ENCODE data around the gene AGBL4. TPM values are rescaled to one million over a fixed set of nuclear protein-coding genes. Genes with fewer than 3 reads are reported as not detected.

The AGBL4 gene
- total and polyA plus RNA-seq, 10 donors, result 0.05 to 1.8 (median 0.32) TPM; not detected in 1

DNA sequence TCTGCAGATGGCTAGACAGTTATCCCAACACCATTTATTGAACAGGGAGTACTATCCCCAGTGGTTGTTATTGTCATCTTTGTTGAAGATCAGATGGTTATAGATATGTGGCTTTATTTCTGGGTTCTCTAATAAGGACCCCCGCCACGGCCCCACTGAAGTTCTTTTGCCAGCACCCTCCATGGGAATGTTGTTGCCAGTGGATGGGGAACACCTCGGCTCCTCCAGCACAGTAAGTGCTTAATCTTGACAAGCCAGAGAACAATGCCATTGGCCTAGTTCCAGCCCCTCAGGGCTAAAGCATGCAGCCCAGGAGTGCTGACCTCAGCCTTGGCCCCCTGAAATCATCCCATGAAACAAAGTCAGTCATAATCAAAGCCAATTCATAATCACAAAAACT lies 337.6 kb downstream of the AGBL4 start:
- peaks cover 0 to 36% (median 26%) of the 10 kb centered on the region in 8 donors for H3K9me3 ChIP-seq
- 40 to 71% (median 69%) methylated on average over 3 of the region's 3 CpGs for WGBS, 5 donors
- no peak overlapping the region for H3K4me3 ChIP-seq
- H3K4me1 ChIP-seq, result no peaks in the 10 kb centered on the region
- TF ChIP-seq, protein P1, sequence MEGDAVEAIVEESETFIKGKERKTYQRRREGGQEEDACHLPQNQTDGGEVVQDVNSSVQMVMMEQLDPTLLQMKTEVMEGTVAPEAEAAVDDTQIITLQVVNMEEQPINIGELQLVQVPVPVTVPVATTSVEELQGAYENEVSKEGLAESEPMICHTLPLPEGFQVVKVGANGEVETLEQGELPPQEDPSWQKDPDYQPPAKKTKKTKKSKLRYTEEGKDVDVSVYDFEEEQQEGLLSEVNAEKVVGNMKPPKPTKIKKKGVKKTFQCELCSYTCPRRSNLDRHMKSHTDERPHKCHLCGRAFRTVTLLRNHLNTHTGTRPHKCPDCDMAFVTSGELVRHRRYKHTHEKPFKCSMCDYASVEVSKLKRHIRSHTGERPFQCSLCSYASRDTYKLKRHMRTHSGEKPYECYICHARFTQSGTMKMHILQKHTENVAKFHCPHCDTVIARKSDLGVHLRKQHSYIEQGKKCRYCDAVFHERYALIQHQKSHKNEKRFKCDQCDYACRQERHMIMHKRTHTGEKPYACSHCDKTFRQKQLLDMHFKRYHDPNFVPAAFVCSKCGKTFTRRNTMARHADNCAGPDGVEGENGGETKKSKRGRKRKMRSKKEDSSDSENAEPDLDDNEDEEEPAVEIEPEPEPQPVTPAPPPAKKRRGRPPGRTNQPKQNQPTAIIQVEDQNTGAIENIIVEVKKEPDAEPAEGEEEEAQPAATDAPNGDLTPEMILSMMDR (IDR thresholded peaks at IDR 0.05 in 8 of 11, conservative IDR thresholded peaks at IDR 0.05 in 3 of 11), result no peak
- TF ChIP-seq POLR2A (IDR thresholded peaks at IDR 0.05) (no peak), POLR2AphosphoS5 (IDR thresholded peaks at IDR 0.05) (no peak)
- no peaks in the 10 kb centered on the region for H3K36me3 ChIP-seq
- no peaks in the 10 kb centered on the region for H3K27me3 ChIP-seq (replicated peaks in 1 of 7)
- H3K27ac ChIP-seq, result no peak overlapping the region
- intact Hi-C loops (cut with DNase I; ENCODE audit: low total_unique reads), result no loop called here
- peak; percentile 57 for DNase-seq

DNA sequence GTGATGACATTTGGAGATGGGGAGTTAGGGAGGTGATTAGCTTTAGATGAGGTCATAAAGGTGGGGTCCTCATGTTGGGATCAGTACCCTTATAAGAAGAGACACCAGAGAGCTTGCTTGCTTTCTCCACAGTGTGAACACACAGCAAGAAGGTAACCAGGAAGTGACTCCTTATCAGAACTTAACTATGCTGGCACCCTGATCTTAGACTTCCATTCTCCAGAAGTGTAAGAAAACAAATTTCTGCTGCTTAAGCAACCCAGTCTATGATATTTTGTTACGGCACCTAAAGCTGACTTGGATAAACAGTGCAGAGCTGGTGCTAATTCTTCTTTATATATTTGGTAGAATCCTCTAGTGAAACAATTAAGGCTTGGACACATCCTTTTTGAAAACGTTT lies 346.0 kb downstream of the AGBL4 start:
- no peaks in the 10 kb centered on the region for H3K4me1 ChIP-seq
- no peak for TF ChIP-seq POLR2AphosphoS5 (IDR thresholded peaks at IDR 0.05)
- TF ChIP-seq, protein P1 (IDR thresholded peaks at IDR 0.05 in 8 of 11, conservative IDR thresholded peaks at IDR 0.05 in 3 of 11), result no peak
- TF ChIP-seq POLR2A (IDR thresholded peaks at IDR 0.05), result no peak
- no peak overlapping the region for H3K27ac ChIP-seq
- DNase-seq, result no peak
- 51 to 56% (median 55%) methylated on average over 2 of the region's 2 CpGs for WGBS, 5 donors
- H3K9me3 ChIP-seq, result peaks cover 0 to 33% (median 23%) of the 10 kb centered on the region in 8 donors
- no peaks in the 10 kb centered on the region for H3K36me3 ChIP-seq
- H3K27me3 ChIP-seq (replicated peaks in 1 of 7), result no peaks in the 10 kb centered on the region
- intact Hi-C loops (cut with DNase I; ENCODE audit: low total_unique reads), result no loop called here
- no peak overlapping the region for H3K4me3 ChIP-seq

DNA sequence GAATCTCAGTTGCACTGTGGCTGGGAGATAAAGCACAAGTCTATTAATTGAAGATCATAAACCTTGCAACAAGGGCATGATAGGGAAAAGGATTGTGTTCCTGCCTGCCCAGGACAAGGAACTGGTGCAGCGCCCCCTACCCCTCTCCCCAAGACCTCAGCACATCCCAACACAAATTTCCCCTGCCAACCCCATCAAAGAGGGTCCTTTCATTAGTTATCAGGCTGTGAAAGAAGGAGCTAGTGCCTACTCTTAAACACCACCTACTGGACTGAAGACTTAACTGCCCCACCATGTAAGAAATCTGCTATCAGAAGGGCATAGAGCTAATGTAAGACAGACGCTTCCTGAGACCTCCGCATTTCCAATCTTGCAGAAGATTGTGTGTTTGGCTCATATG lies 372.6 kb downstream of the AGBL4 start:
- Histone ChIP-seq H3K9me3 (peaks cover 0 to 46% (median 30%) of the 10 kb centered on the region in 8 donors), H3K4me3 (no peak overlapping the region), H3K27ac (no peak overlapping the region), H3K36me3 (no peaks in the 10 kb centered on the region), H3K4me1 (no peaks in the 10 kb centered on the region), H3K27me3 (replicated peaks in 1 of 7) (no peaks in the 10 kb centered on the region)
- WGBS, 5 donors, result 62 to 69% (median 64%) methylated on average over 3 of the region's 3 CpGs
- TF ChIP-seq, protein P1 (IDR thresholded peaks at IDR 0.05 in 8 of 11, conservative IDR thresholded peaks at IDR 0.05 in 3 of 11), result no peak
- TF ChIP-seq POLR2AphosphoS5 (IDR thresholded peaks at IDR 0.05) (no peak), POLR2A (IDR thresholded peaks at IDR 0.05) (no peak)
- no peak for DNase-seq
- intact Hi-C loops (cut with DNase I; ENCODE audit: low total_unique reads), result no loop called here

DNA sequence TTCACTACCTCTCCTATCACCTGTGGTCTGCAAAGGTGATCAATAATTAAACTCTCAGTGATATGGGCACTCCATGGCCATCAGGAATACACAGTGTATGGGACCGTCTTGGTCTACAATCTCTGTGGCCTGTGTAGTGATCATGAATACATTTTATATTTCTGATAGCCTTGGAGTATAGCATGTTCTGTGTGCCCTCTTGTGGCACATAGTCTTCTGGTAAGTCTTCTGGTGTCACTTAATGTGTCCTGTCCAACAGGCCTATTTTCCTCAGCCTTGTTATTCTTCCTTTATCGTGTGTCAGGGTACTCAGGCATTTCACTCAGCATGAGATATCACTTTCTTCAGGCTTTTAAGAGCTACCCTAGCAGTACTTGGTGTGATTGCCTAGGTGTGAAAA lies 393.6 kb downstream of the AGBL4 start:
- H3K36me3 ChIP-seq, result no peaks in the 10 kb centered on the region
- TF ChIP-seq POLR2AphosphoS5 (IDR thresholded peaks at IDR 0.05) (no peak), POLR2A (IDR thresholded peaks at IDR 0.05) (no peak)
- TF ChIP-seq, protein P1 (IDR thresholded peaks at IDR 0.05 in 8 of 11, conservative IDR thresholded peaks at IDR 0.05 in 3 of 11), result no peak
- no peak overlapping the region for H3K4me3 ChIP-seq
- no peak overlapping the region for H3K27ac ChIP-seq
- intact Hi-C loops (cut with DNase I; ENCODE audit: low total_unique reads), result no loop called here
- H3K4me1 ChIP-seq, result no peaks in the 10 kb centered on the region
- DNase-seq, result no peak
- 73 to 90% (median 75%) methylated on average over 2 of the region's 2 CpGs for WGBS, 5 donors
- no peaks in the 10 kb centered on the region for H3K27me3 ChIP-seq (replicated peaks in 1 of 7)
- peaks cover 0 to 7% (median 0%) of the 10 kb centered on the region in 8 donors for H3K9me3 ChIP-seq
